ENCODE results near the gene PIP5K1B.

The PIP5K1B gene

GRCh38 chr9:68998385-68998784, 293.3 kb downstream of the PIP5K1B start:
- no peak for TF ChIP-seq CTCF (IDR thresholded peaks at IDR 0.05; ENCODE audit: insufficient read depth, low read depth, low read length, missing control alignments)
- no peak overlapping the region for H3K4me3 ChIP-seq (ENCODE audit: low read depth, low read length)
- no peak for DNase-seq (ENCODE audit: low read depth)

GRCh38 chr9:68998812-68999211, 293.8 kb downstream of the PIP5K1B start:
- H3K4me3 ChIP-seq (ENCODE audit: low read depth, low read length) = no peak overlapping the region
- TF ChIP-seq CTCF (IDR thresholded peaks at IDR 0.05; ENCODE audit: insufficient read depth, low read depth, low read length, missing control alignments) = no peak
- DNase-seq (ENCODE audit: low read depth) = no peak

GRCh38 chr9:68999393-69000105, 294.5 kb downstream of the PIP5K1B start:
- peak; percentile 91 for TF ChIP-seq CTCF (IDR thresholded peaks at IDR 0.05; ENCODE audit: insufficient read depth, low read depth, low read length, missing control alignments)
- no peak overlapping the region for H3K4me3 ChIP-seq (ENCODE audit: low read depth, low read length)
- peak; percentile 88 for DNase-seq (ENCODE audit: low read depth)

- H3K4me3 ChIP-seq (ENCODE audit: low read depth, low read length) = no peak overlapping the region
- DNase-seq (ENCODE audit: low read depth) = no peak
- no peak for TF ChIP-seq CTCF (IDR thresholded peaks at IDR 0.05; ENCODE audit: insufficient read depth, low read depth, low read length, missing control alignments)
Observed at GRCh38 chr9:69001921-69002320, 296.9 kb downstream of the PIP5K1B start.

GRCh38 chr9:69003051-69003450, 298.0 kb downstream of the PIP5K1B start:
- no peak overlapping the region for H3K4me3 ChIP-seq (ENCODE audit: low read depth, low read length)
- no peak for TF ChIP-seq CTCF (IDR thresholded peaks at IDR 0.05; ENCODE audit: insufficient read depth, low read depth, low read length, missing control alignments)
- no peak for DNase-seq (ENCODE audit: low read depth)

GRCh38 chr9:69004836-69005235, 299.8 kb downstream of the PIP5K1B start:
- no peak for DNase-seq (ENCODE audit: low read depth)
- TF ChIP-seq CTCF (IDR thresholded peaks at IDR 0.05; ENCODE audit: insufficient read depth, low read depth, low read length, missing control alignments) = no peak
- H3K4me3 ChIP-seq (ENCODE audit: low read depth, low read length) = no peak overlapping the region

- H3K4me3 ChIP-seq (ENCODE audit: low read depth, low read length) = no peak overlapping the region
- TF ChIP-seq CTCF (IDR thresholded peaks at IDR 0.05; ENCODE audit: insufficient read depth, low read depth, low read length, missing control alignments) = no peak
- no peak for DNase-seq (ENCODE audit: low read depth)
Observed at GRCh38 chr9:69009708-69010107, 304.7 kb downstream of the PIP5K1B start.

Measured in GM12865 (cell line).